H1 (cell line): ENCODE measurements around the gene TRAF3IP1.

ENCODE experiments used
- POLR2A ChIP-seq, 2 experiments: IDR thresholded peaks; 1 replicate in 1 of 2; 2 replicates in 1 of 2; pipeline ENCODE4 v1.6.1; 2011; ENCODE audit warnings: low read depth in 2 of 2, low read length in 2 of 2, mild to moderate bottlenecking in 2 of 2; ENCODE audit errors: control extremely low read depth in 1 of 2
- RAD21 ChIP-seq, 2 experiments: IDR thresholded peaks in 1 of 2; conservative IDR thresholded peaks in 1 of 2; 2 replicates each; pipeline ENCODE4 v1.6.1; 2011; ENCODE audit warnings: low read depth in 2 of 2, low read length in 2 of 2, improper control_type of control experiment in 1 of 2, inconsistent platforms in 1 of 2, mild to moderate bottlenecking in 1 of 2, moderate library complexity in 1 of 2
- SUZ12 ChIP-seq: fragments of 200-600 bp; sonication (generic); IDR thresholded peaks from 2 replicates; pipeline ENCODE4 v1.6.1; 2012; ENCODE audit warnings: mild to moderate bottlenecking, inconsistent platforms, low read length, moderate library complexity, mixed read lengths

DNA sequence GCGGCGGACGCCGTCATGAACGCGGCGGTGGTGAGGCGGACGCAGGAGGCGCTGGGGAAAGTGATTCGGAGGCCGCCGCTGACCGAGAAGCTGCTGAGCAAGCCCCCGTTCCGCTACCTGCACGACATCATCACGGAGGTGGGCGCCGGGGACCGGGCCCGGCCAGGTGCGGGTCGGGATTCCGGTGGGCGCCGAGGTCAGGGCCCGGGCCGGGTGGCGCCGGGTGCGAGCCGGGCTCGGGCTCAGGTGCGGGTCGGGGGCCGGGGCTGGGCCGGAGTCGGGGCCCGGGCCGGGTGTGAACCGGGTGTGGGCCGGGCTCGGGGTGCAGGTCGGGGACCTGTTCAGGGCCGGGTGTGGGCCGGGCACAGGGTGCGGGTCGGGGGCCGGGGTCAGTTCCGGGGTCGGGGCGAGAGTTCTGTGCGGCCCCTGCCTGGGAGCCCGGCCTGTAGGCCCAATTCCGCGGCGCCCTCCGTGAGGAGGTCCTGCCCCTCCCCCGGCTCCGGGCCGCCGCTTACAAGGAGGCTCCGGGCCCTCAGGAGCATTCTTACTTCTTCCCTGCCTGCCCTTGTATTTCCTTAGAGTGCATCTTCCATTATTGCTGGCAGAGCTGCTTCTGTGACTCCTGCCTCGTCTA, 447 bp downstream of the TRAF3IP1 start:
- no peak for TF ChIP-seq POLR2A (IDR thresholded peaks at IDR 0.05; ENCODE audit: control extremely low read depth in 1 of 2, low read depth in 2 of 2, low read length in 2 of 2)
- no peak for TF ChIP-seq SUZ12
- no peak for TF ChIP-seq RAD21 (IDR thresholded peaks at IDR 0.05 in 1 of 2, conservative IDR thresholded peaks at IDR 0.05 in 1 of 2; ENCODE audit: low read depth in 2 of 2, low read length in 2 of 2)
